Endodermal cell (in vitro differentiated cells): Measurements from ENCODE around the gene SCN8A. TPM values are rescaled to one million over a fixed set of nuclear protein-coding genes. Genes with fewer than 3 reads are reported as not detected.
"Not testable (repeated sequence)": the region's sequence is repeated elsewhere in the genome, so short reads cannot be mapped to it uniquely, and the experiment has no call there.

Experiments used
- DNase-seq: peaks from one replicate; pipeline ENCODE4 v3.0.0-alpha.2; 2017
- H3K27ac ChIP-seq: 2 replicates; pipeline ENCODE4 v1.5.1; 2013; ENCODE audit warnings: mild to moderate bottlenecking, low read depth, low read length, moderate library complexity
- H3K27me3 ChIP-seq: 2 replicates; pipeline ENCODE4 v1.6.1; 2013; ENCODE audit warnings: mild to moderate bottlenecking, low read length, moderate library complexity; ENCODE audit not compliant: insufficient read depth, control insufficient read depth, poor library complexity, severe bottlenecking
- H3K36me3 ChIP-seq: 2 replicates; pipeline ENCODE4 v1.7.0; 2013; ENCODE audit warnings: mild to moderate bottlenecking, low read length, moderate library complexity; ENCODE audit not compliant: control insufficient read depth, insufficient read depth
- H3K4me1 ChIP-seq: one replicate; pipeline ENCODE4 v1.7.0; 2013; ENCODE audit warnings: low read length; ENCODE audit not compliant: control insufficient read depth, insufficient read depth
- H3K4me3 ChIP-seq: 2 replicates; pipeline ENCODE4 v1.5.1; 2013; ENCODE audit warnings: mild to moderate bottlenecking, low read length, moderate library complexity
- H3K9ac ChIP-seq: 2 replicates; pipeline ENCODE4 v1.6.1; 2013; ENCODE audit warnings: mild to moderate bottlenecking, low read length, moderate library complexity; ENCODE audit not compliant: poor library complexity, severe bottlenecking; ENCODE audit errors: extremely low read depth
- H3K9me3 ChIP-seq: 2 replicates; pipeline ENCODE4 v1.6.1; 2013; ENCODE audit warnings: mild to moderate bottlenecking, low read length, moderate library complexity; ENCODE audit not compliant: control insufficient read depth
- H3K27ac Mint-ChIP-seq: 2 replicates; pipeline ENCODE4 v1.8.0; 2020; ENCODE audit warnings: mixed read lengths
- H3K27me3 Mint-ChIP-seq: 2 replicates; pipeline ENCODE4 v1.8.0; 2021; ENCODE audit warnings: mild to moderate bottlenecking, mixed read lengths; ENCODE audit not compliant: insufficient read depth
- H3K36me3 Mint-ChIP-seq: 2 replicates; pipeline ENCODE4 v1.8.0; 2020; ENCODE audit warnings: low read depth, mixed read lengths
- H3K4me1 Mint-ChIP-seq: 2 replicates; pipeline ENCODE4 v1.8.0; 2020; ENCODE audit warnings: mixed read lengths
- H3K4me3 Mint-ChIP-seq: 2 replicates; pipeline ENCODE4 v1.8.0; 2020; ENCODE audit warnings: mild to moderate bottlenecking, moderate library complexity, mixed read lengths
- H3K9me3 Mint-ChIP-seq: 2 replicates; pipeline ENCODE4 v1.8.0; 2020; ENCODE audit warnings: mild to moderate bottlenecking, mixed read lengths
- WGBS, 2 experiments: methylation state at CpG; one replicate each; pipeline versions ENCODE4 v1.1.5 to v1.1.7; 2013; ENCODE audit warnings: missing lambda C conversion rate in 2 of 2, mixed read lengths in 1 of 2; ENCODE audit not compliant: insufficient coverage in 1 of 2, insufficient read length in 1 of 2; 5-methylcytosine and 5-hydroxymethylcytosine counted together
- total RNA-seq, 2 donors: library from RNA; stranded (reverse); fragmentation: NEBNext Ultra II Directional in 1 of 2; extraction: Animal tissue kit (Norgen Biotek cat#: 25700) in 1 of 2; gene quantifications; 2 replicates in 1 of 2; 3 replicates in 1 of 2; pipeline ENCODE4 v1.2.1, GENCODE V29; 2021
- TF ChIP-seq, protein P1 (sequence below): fragments of 200-600 bp; sonication (generic); conservative IDR thresholded peaks from 2 replicates; pipeline ENCODE4 v1.5.0; 2021; ENCODE audit warnings: antibody characterized with exemption, mild to moderate bottlenecking

Gene SCN8A
- total RNA-seq, 2 donors from 2014 or later: 9.5 to 9.7 TPM

DNA sequence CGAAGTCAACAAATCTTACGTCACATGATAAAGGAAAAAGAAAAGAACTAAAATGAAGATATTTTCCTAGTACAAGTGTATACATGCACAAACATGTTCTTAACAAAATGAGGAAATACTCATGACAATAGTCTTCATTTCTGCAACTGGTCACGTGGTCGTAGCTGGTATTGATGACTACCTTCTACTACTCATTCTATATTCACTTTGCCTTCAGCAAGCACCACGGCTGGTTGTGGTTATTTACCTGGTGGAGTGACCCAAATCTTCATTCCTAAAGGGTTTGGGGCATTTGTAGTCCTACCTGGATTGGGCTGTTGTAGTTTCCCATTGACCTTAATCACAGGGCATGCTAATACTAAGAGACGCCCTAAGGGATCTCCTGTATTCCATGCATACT lies 206.3 kb downstream of the SCN8A start:
- Histone ChIP-seq H3K4me3 (no peak overlapping the region), H3K27me3 (no peaks in the 10 kb centered on the region), H3K36me3 (peaks cover 9% of the 10 kb centered on the region), H3K9me3 (no peaks in the 10 kb centered on the region), H3K9ac (no peak overlapping the region), H3K27ac (no peak overlapping the region), H3K4me1 (no peaks in the 10 kb centered on the region)
- TF ChIP-seq, protein P1, sequence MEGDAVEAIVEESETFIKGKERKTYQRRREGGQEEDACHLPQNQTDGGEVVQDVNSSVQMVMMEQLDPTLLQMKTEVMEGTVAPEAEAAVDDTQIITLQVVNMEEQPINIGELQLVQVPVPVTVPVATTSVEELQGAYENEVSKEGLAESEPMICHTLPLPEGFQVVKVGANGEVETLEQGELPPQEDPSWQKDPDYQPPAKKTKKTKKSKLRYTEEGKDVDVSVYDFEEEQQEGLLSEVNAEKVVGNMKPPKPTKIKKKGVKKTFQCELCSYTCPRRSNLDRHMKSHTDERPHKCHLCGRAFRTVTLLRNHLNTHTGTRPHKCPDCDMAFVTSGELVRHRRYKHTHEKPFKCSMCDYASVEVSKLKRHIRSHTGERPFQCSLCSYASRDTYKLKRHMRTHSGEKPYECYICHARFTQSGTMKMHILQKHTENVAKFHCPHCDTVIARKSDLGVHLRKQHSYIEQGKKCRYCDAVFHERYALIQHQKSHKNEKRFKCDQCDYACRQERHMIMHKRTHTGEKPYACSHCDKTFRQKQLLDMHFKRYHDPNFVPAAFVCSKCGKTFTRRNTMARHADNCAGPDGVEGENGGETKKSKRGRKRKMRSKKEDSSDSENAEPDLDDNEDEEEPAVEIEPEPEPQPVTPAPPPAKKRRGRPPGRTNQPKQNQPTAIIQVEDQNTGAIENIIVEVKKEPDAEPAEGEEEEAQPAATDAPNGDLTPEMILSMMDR: no peak
- H3K9me3 Mint-ChIP-seq: no peaks in the 10 kb centered on the region
- peaks cover 7% of the 10 kb centered on the region for H3K36me3 Mint-ChIP-seq
- H3K27me3 Mint-ChIP-seq: peaks cover 2% of the 10 kb centered on the region
- no peak for DNase-seq
- WGBS, 2 experiments: 98 to 100% methylated on average over 1 to 6 of the region's 6 CpGs
- H3K27ac Mint-ChIP-seq: no peak overlapping the region
- H3K4me3 Mint-ChIP-seq: no peak overlapping the region
- H3K4me1 Mint-ChIP-seq: peaks cover 4% of the 10 kb centered on the region

DNA sequence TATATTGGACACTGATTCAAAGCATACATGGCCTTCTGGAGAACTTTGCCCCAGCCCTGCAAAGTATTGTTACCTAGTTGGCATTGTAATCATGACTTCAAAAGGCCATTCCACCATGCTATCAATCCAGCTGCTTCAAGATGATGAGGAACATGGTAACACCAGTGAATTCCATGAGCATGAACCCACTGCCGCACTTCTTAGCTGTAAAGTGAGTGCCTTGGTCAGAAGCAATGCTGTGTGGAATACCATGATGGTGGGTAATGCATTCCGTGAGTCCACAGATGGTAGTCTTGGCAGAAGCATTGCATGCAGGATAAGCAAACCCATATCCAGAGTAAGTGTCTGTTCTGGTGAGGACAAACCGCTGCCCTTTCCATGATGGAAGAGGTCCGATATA lies 207.0 kb downstream of the SCN8A start:
- not testable (repeated sequence) for H3K4me3 Mint-ChIP-seq, H3K27ac Mint-ChIP-seq, H3K9ac ChIP-seq, H3K4me3 ChIP-seq, DNase-seq, H3K27ac ChIP-seq, H3K4me1 ChIP-seq, H3K27me3 Mint-ChIP-seq, H3K9me3 ChIP-seq, H3K36me3 Mint-ChIP-seq, H3K36me3 ChIP-seq, H3K9me3 Mint-ChIP-seq, H3K4me1 Mint-ChIP-seq, H3K27me3 ChIP-seq
- WGBS, 2 experiments: 92 to 98% methylated on average over 4 of the region's 4 CpGs

DNA sequence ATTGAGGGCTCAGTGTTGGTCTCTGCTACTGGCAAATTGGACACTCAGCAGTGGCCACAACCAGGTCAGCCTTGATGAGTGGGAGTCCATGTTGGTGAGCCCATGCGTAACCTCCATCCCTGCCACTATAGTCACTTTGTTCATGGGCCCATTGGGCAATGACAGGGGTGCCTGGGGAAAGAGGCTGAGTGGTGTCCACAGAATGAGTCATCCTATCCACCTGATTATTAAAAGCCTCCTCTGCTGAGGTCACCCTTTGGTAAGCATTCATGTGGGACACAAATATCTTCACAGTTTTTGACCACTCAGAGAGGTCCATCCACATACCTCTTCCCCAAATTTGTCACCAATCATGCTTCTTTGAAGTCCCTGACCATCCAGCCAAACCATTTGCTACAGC lies 207.5 kb downstream of the SCN8A start:
- DNase-seq: no peak
- H3K4me1 Mint-ChIP-seq: peaks cover 5% of the 10 kb centered on the region
- H3K27ac ChIP-seq: no peak overlapping the region
- peaks cover 2% of the 10 kb centered on the region for H3K27me3 Mint-ChIP-seq
- H3K36me3 Mint-ChIP-seq: peaks cover 4% of the 10 kb centered on the region
- H3K27ac Mint-ChIP-seq: no peak overlapping the region
- no peaks in the 10 kb centered on the region for H3K9me3 Mint-ChIP-seq
- H3K27me3 ChIP-seq: no peaks in the 10 kb centered on the region
- TF ChIP-seq, protein P1: no peak
- H3K4me1 ChIP-seq: no peaks in the 10 kb centered on the region
- 94% methylated on average over 1 of the region's 1 CpG; no CpG with 5 or more reads in 1 of the 2 experiments for WGBS, 2 experiments
- H3K9me3 ChIP-seq: no peaks in the 10 kb centered on the region
- H3K36me3 ChIP-seq: peaks cover 9% of the 10 kb centered on the region
- H3K4me3 Mint-ChIP-seq: no peak overlapping the region
- no peak overlapping the region for H3K9ac ChIP-seq
- H3K4me3 ChIP-seq: no peak overlapping the region

DNA sequence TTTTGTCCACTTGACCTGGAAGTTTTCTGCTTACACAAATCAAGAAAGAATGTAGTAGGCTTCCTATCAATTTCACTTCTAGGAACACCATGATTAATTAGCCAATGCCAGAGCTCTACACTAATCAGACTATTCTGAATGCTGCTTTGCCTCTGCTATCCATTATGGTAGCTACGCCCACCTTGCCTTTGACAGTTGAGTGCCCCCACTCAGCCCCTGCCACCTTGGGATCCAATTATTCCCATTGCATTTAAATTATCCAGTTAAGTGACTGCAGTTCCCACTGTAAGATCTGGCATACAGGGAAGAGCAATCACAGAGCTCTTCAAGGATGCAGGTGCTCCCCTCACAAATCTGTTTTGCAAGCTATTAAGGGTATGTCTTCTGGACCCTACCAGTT lies 210.0 kb downstream of the SCN8A start:
- Histone ChIP-seq H3K9me3 (no peaks in the 10 kb centered on the region), H3K27me3 (no peaks in the 10 kb centered on the region), H3K4me3 (no peak overlapping the region), H3K4me1 (no peaks in the 10 kb centered on the region), H3K36me3 (peaks cover 4% of the 10 kb centered on the region), H3K9ac (no peak overlapping the region), H3K27ac (no peak overlapping the region)
- no peak overlapping the region for H3K4me3 Mint-ChIP-seq
- peaks cover 4% of the 10 kb centered on the region for H3K36me3 Mint-ChIP-seq
- H3K27ac Mint-ChIP-seq: no peak overlapping the region
- WGBS, 2 experiments: 92 to 100% methylated on average over 1 of the region's 1 CpG
- no peak for DNase-seq
- no peaks in the 10 kb centered on the region for H3K9me3 Mint-ChIP-seq
- TF ChIP-seq, protein P1: no peak
- peaks cover 5% of the 10 kb centered on the region for H3K4me1 Mint-ChIP-seq
- H3K27me3 Mint-ChIP-seq: peaks cover 2% of the 10 kb centered on the region
